Fibroblast of peridontal ligament (primary cell): ENCODE data around the gene ETV6.

Source experiments
- DNase-seq: peaks from one replicate; pipeline ENCODE4 v3.0.0-alpha.2; 2010; ENCODE audit errors: extremely low read depth

Gene ETV6

DNA sequence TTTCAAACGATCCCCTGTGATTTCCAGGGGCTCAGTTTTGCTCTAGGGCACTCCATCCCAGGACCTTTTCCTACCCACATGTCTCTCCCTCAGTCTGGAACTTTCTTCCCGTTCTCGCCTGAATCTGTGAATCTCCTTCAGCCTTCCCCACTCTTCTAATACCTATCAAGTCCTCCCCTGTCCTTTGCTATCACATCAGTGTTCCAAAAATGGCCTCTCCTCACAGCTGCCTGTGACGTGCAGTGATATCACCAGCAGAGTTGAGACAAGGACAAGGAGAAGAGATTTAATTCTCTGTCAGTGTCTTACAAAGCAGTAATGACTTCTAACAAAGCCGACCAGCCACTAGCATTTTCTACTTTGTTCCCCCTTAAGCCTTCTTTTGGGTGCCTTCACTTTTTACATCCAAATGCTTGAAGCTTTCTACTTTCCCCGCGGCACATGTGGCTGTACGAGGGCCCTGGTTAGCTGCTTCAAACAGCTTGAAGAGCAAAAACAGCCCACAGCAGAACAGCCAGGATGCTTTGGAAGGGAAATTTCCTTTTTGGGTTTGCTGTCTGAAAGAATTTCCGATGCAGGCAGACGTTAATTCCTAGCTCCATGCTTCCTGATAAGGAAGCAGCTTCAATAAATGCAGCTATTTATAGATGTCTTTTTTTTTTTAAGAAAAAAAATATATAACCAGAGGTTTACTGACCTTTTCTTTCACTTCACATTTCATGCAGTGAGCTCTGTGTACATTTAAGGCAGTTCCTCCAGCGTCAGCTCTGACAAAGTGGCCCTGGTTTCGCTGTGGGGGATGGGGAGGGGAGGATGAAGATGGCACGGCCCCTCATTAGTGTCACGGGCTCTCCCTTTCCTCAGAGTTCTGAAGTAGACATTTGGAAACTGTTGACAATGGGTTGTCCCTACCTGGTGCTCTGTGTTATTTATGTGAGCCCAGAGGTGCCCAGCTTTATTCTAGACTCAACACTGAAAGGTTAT, 109.3 kb downstream of the ETV6 start:
- no peak for DNase-seq

DNA sequence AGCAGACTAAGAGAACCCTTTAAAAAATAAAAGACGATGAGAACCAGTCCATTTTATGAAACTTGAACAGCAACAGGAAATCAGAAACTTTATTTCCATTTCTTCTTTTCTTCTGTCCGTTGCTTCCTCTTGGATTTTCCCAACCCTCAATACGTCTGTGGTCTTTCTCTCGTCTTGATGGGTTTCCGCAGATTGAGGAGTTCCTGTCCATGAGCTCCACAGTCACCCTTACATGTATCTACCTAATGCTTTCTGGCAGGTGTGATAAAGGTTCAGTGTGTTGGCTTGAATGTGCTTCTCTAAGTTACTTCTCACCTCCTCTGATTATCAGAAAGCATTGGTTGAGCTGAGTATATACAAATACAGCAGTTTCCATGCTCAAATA, 110.0 kb downstream of the ETV6 start:
- no peak for DNase-seq

DNA sequence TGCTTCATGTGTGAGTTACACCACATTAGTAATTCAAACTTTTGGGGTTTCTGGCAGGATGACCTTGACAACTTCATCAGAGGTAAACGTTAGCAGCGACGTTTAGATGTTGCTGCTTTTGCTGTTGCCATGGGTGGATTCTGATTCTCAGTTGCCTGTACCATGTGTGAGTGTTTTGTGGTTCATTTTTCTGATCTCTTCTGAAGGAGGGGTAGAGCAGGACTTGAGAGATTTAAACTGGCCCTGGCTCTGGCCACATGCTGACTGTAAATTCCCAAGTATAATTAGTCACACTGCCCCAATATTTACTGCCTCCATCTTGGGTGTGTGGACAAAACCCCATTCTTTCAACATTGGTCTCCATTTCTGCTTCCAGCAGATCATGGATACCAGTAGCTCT, 110.4 kb downstream of the ETV6 start:
- no peak for DNase-seq

DNA sequence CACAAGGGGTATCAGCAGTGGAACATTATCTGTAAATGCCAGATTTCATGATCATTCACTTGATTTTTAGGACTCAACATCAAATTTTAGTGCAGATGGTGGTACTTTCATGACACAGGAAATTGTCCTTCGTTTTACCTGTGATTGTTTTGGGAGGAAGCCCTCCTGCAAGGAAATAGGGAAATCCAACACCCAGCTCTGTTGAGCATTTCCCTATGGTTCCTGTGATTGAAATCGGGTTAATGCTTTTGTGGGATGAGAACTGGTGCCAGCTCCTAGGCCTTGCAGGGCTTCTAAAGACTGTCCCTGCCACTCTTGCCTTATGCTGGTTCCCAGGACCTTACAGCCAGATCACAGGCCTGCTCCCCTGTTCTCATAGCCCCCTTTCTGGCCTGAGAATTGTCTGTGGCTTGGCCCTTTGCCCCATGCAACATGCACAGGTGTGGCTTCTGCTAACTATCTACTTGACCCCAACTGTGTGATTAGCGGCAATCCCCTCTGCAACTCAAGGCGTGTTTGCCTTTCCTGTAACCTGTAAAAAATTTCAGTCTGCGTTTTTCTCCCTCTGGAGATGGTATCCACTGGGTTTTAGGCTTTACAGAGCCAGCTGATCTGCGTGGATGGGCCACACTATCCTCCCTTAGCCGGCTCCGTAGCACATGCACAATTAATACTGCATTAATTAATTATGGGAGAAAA, 112.5 kb downstream of the ETV6 start:
- no peak for DNase-seq

DNA sequence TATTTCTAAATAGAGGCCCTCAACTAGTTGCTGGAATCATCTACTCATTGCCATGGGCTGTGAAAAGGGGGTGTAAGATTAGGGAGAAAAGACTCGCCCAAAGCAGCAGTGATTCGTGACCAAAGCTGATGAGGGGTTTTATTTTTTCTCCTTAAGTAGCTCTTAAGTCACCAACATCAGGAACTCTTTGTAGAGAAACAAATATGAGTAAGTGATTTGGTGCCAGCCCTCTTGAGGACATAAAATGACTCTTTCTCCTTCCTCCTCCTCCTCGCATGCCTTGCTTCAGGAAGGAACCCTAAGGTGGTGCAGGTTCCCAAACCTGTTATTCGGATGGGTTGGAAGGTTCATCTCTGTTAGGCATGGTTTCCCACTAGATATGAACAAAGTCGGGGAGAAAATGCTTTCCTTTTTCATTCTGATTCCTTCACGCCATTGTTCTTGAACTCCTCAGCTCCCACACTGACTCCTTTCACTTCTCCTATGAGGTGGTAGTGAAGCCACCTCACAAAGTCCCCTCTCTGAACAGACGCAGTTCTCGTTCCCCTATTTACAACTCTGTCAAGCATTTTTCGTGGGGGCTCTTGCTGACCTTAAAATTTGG, 113.4 kb downstream of the ETV6 start:
- DNase-seq: no peak

DNA sequence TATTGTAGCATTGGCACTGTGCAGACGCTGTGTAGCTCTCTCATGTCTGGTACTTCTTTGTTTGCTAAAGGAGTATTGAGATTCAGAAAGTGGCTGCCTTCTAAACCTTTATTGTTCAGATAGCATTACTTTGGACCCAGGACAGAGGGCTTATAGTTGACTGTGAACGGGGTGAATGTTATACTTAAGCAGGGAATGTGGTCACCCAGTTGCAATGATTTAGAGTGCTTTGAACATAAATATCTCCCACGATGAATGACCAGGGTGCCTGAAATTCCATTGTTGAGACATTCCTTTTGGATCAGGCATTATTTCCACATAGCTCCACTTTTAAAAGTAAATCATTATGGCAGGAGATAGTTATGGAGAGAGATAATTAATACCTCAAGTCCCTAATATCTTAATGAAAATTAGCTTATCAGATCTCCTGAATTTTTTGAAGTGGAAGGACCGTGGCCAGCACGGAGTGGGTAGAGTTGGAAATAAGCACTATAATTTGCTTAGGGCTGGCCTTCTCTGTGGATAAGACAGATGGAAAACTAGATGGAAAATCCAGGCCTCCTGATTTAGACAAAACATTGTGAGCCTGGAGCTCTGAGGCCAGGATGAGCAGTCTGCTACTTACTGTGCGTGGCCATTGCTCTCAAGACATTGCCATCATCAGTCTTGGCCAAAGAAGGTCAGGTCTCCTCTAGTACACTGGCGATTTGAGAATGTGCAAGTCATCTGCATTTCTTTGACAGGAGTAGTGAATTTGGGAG, 114.5 kb downstream of the ETV6 start:
- peak; percentile 81 for DNase-seq

DNA sequence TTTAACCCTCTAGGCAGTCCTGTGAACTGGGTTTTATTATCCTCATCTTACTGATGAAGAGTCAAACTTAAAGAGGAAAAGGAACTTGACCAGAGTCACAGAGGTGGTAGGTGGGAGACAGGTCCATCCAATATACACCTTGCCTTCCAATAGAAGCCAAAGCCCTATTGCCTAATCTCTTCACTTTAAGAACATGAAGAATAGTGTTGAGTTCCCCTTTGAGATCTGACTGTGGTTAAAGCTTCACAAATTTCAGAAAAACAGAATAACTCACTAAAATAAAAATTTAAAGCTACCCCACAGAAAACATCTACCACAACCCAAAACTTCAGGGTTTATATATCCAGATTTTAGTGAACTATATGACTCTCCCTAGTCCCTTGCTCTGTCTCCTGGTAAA, 115.4 kb downstream of the ETV6 start:
- DNase-seq: no peak

DNA sequence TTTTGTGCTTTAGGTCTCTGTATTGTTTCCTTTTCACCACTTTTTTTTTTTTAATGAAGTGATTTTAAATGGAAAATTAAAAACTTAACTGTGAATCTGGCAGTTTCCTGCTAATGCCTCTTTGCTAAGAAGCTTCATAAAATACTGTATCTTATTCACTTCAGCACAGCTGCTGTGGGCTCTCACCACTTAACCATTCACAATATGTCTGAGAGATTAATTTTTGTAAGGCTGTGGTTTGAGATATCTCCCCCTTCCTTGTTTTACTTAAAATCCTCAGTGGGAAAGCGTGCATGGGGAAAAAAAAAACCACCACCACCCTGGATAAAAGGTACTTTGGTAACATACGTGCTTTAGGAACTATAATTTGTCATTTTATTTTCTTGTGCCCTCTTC, 115.9 kb downstream of the ETV6 start:
- no peak for DNase-seq

DNA sequence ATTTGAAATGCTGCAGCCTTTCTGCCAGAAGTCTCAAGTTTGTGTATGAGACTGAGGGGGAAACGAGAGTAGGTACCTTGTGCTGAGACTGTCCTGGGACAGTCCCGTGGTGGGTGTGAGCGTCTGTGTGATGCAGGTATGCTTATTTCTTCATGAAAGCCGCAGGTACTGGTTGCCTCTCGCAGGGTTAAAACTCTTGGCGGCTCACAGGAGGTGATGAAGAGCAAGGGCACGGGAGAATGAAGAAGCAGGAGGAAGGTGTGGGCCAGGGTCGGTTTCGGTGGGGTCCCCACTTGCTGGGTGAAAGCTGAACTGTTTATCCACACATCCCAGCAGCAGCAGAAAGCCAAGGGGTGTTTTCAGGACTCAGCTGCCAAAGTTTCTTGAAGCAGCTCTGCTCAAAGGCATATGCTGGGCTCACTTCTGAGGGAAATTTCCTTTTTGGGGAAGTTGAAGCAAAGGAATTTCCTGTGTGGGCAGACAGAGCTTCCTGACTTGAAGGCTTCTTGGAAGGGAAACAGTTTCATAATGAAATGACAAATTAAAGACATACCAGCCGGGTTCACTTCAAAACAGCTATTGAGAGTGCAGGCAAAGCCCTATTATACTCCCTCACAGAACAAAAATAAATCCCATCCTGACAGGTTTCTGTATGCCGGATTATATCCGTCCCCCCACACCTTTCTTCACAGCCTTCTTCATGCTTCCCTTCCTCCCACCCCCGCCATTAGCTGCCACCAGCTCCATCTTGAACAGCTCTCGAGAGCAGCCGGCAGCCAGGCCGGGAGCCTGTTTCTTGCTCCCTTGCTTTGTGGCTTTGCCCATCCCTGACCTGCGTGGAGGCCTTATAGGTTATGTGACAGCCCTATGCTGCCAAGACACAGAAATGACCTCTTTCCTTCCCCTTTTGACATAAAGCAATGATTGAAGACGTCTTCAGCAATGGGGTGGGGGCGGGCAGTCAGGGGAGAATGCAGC, 116.6 kb downstream of the ETV6 start:
- peak; percentile 76 for DNase-seq

DNA sequence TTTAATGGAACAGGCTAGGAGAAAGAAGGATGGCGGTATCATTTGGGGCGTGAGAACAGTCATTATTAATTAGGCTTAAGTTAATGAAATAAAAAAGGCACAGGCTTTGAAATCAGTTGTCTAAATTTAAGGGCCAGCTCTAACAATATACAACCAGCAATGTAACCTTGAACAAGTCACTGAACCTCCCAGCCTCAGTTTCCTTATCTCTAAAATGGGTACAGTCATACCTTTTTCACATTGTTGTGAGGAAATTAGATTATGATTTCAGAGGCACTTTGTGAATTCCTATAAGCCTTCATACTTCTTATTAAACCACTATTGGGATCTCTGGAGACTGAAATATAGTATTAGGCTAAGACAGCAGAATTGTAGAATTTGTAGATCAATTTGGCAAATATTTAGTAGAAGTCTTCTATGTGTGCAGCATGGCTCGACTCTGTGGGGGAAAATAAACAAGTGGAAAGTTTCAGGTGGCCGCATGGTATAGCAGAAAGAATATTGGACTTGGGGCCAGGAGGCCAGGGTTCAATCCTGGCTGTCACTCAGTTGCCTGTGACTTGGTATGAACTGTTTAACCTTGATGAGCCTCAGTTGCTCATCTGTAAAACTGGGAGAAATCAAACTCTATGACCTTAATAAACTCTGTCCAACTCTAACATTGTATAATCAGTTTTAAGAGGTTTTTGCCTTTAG, 117.7 kb downstream of the ETV6 start:
- DNase-seq: no peak

DNA sequence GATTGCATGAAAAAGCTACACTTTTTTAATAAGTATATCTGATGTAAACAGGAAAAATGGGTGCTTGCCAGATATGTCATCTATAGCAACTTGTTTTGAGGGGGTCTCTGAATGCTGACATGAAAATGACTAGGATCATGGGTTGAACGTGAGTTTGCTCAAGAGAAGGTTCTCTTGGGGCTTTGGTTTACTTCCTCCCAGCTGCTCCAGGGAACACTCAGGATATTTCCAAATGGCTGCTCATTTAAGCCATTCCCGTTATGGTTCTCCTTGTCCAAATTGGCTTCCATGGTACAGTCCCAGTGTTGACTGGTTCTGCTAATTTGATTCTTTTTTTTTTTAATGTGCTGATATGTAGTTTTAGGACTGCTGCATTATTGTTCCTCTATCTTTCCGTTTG, 118.3 kb downstream of the ETV6 start:
- DNase-seq: no peak

DNA sequence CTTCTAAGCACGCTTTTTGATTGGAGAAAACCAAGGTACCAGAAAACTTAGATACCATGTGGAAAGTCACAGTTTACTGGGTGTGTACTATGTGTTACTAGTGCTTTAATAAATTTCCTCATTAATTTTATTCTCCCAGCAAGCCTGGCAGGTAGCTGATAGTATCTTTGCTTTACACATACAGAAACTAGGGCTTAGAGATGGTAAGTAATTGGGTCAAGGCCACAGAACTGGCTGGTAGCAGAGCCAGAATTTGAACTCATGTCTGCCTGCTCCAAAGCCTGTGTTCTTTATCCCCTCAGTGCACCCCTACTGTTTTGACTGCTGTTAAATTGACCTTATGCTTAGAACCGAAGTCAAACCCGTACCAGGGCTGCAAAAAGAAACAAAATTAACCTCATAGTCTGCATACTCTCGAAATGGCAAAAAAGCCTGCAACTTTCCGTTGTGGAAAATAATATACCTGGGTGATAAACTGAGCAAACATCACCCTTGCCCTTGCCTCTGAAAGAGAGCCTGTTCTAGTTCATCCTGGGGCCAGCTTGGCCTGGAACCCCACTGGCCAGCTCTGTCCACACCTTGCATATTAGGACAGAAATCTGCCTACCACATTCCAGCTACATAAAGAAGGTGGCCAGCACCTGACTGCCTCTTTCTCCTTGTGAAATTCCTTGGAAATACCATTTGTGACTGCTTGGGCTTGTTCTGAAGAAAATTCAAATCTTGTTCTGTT, 118.9 kb downstream of the ETV6 start:
- DNase-seq: no peak

DNA sequence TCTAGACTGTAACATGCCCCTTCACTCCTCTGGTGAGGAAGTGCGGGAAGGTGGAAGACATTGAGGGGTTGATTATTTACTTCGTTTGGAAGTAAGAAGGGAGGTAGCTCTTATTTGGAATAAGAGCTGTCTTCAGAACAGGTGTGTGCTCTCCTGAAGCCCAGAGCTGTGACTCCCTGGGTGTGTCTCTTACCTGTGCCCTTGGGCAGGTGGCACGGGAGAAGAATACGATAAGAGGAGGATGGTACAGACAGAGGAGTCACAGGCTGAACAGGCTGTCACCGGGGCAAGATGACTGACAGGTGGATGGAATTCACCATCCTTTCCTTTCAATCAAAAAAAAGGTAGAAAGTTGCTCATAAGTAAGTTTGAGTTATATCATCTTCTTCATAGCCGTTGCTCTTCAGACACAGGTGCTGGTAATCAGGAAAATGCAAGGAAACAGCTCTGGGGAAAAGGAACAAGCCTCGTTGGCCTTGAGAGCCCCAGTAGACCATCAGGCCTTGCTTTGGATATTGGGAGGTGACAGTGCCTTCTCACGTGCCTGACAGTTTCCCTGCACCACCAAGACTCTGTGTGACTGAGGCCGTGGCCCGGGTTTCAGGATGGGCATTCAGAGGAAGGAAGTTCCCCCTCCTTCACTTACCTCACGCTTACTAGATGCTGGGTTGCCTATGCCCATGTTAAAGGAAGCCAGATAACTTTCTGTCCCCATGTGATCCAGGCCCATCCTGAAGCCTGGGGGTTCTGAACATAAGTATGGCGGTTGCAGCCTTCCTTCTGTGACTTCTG, 120.4 kb downstream of the ETV6 start:
- DNase-seq: no peak

DNA sequence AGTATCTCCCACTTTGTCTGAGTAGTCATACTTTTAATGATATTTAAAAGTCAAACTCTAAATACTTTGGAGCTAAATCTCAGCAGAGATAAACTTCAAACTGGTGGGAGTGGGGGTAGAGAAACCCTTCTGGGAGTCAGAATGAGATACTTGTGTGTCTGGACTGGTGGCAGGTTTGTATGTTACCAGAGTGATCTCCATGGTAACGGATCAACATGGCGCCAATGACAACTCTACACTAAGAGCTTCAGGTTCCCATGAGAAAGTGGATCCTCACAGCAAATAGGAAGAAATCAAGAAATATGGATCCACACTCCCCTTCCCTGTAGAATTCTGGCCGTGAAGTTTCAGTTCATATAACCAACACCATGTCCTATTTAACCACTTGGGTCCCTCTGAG, 121.9 kb downstream of the ETV6 start:
- no peak for DNase-seq

DNA sequence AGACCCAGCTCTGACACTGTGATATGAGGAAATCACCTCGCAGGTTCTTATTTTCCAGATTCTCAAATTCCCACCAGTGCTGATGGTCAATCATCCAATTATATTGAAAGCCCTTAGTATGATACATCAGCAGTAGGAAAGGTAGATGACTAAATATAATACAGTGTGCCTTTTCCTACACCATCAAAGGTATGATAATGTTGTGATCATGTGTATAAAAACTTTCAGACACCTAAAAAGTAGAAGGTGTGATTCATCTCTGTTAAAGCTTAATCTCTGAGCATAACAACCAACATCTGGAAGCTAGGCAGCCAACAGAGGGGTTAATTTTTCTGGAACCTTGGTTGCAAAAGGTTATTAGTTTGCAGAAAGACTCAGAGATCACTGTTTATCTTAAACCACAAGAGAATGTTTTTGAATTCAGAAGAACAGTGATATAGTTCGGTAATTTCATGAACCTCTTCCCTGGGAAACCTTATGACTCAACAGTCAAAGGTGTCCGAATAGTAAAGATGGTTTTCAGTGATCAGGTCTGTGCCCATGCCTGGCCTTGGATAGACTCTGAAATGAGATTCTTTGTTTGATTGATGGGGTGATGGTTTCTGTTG, 122.5 kb downstream of the ETV6 start:
- DNase-seq: no peak

DNA sequence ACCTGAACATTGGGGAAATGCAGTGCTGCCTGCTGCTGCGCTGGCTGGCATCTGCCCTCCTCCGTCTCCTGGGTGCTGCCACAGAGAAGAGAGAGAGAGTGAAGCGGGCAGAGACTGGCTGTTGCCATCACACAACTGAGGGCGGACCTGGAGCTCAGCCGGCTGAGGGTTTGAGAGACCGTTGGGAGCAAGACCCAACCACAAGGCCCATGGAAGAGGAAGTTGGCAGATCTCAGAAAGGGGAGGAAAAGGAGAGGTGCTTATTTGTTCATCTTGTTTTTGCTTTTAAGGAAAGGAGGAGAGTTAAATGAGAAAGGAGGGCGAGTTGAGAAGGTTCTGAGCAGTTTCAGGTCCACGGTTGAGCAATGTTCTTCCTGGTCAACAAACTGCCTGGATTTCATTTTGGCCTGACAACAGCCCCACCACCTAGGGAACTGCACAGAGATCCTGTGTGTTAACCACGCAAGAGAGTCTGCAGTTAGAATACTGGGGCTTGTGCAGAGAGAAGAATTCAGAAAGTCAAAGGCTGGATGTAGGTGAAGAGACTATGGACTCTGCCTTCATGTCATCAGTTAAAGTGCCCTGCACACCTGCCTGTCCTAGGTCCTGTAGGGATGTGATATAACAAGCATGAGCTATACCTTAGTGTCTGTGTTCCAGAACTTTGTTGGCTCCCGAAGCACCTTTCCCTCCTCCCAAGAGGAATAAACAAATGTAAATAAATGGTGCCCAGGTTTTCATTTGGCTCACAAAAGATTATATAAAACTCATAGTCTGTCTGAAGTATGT, 124.6 kb downstream of the ETV6 start:
- no peak for DNase-seq

DNA sequence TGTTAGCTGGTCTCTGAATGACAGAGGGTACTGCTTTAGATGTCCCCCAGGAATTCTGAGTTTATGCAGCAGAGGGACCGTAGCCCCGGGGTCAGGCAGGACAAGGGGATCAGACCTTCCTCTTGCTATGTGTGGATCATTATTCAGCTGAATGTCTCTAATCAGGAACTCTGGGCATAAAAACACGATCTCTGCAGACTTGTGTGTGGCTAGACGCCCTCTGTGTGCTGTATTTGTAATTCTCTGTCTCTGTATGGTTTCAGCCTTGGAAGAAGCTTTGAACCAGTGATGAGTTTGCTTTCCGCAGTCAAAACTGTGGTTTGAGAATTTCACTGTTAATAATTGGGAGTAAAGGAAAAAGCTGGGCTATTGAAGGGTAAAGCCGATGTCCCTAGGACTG, 125.3 kb downstream of the ETV6 start:
- no peak for DNase-seq
